Mesendoderm (in vitro differentiated cells): ENCODE data around the gene SMG1.

Source experiments
- DNase-seq: peaks from one replicate; pipeline ENCODE4 v3.0.0; 2013
- H2AK5ac ChIP-seq: 2 replicates; pipeline ENCODE4 v1.6.1; 2013; ENCODE audit warnings: low read length, inconsistent platforms
- H2BK120ac ChIP-seq: 2 replicates; pipeline ENCODE4 v1.6.1; 2013; ENCODE audit warnings: low read depth, mild to moderate bottlenecking, low read length, moderate library complexity, mixed read lengths
- H2BK15ac ChIP-seq: replicated peaks from 2 replicates; pipeline ENCODE4 v1.6.1; 2013; ENCODE audit warnings: low read depth, mild to moderate bottlenecking, moderate library complexity
- H2BK5ac ChIP-seq: 2 replicates; pipeline ENCODE4 v1.6.1; 2013; ENCODE audit warnings: low read length, inconsistent platforms
- H3K18ac ChIP-seq: 2 replicates; pipeline ENCODE4 v1.6.1; 2013; ENCODE audit warnings: mild to moderate bottlenecking, low read length, mixed read lengths
- H3K23ac ChIP-seq: one replicate; pipeline ENCODE4 v1.6.1; 2013; ENCODE audit warnings: low read length
- H3K27ac ChIP-seq: 2 replicates; pipeline ENCODE4 v1.5.1; 2013; ENCODE audit warnings: low read depth, mild to moderate bottlenecking, inconsistent platforms, low read length, moderate library complexity
- H3K27me3 ChIP-seq: 2 replicates; pipeline ENCODE4 v1.6.1; 2013; ENCODE audit warnings: low read length, control low read depth, mild to moderate bottlenecking, inconsistent platforms; ENCODE audit not compliant: insufficient read depth, poor library complexity
- H3K36me3 ChIP-seq: 2 replicates; pipeline ENCODE4 v1.6.1; 2013; ENCODE audit warnings: low read length, inconsistent platforms; ENCODE audit not compliant: control insufficient read depth, insufficient read depth
- H3K4ac ChIP-seq: one replicate; pipeline ENCODE4 v1.6.1; 2013; ENCODE audit warnings: low read depth, mild to moderate bottlenecking, low read length, moderate library complexity
- H3K4me1 ChIP-seq: 2 replicates; pipeline ENCODE4 v1.6.1; 2013; ENCODE audit warnings: low read depth, low read length, inconsistent platforms; ENCODE audit not compliant: control insufficient read depth
- H3K4me2 ChIP-seq: 2 replicates; pipeline ENCODE4 v1.6.1; 2013; ENCODE audit warnings: low read length
- H3K4me3 ChIP-seq: 2 replicates; pipeline ENCODE4 v1.5.1; 2013; ENCODE audit warnings: mild to moderate bottlenecking, low read length
- H3K56ac ChIP-seq: one replicate; pipeline ENCODE4 v1.6.1; 2013; ENCODE audit warnings: low read length
- H3K79me1 ChIP-seq: 2 replicates; pipeline ENCODE4 v1.6.1; 2013; ENCODE audit warnings: low read length, inconsistent platforms
- H3K79me2 ChIP-seq: 2 replicates; pipeline ENCODE4 v1.6.1; 2013; ENCODE audit warnings: mild to moderate bottlenecking, low read length; ENCODE audit not compliant: control insufficient read depth, insufficient read depth
- H3K9ac ChIP-seq: 2 replicates; pipeline ENCODE4 v1.6.1; 2013; ENCODE audit warnings: low read length, inconsistent platforms
- H4K5ac ChIP-seq: one replicate; pipeline ENCODE4 v1.6.1; 2013; ENCODE audit warnings: low read length
- H4K8ac ChIP-seq: one replicate; pipeline ENCODE4 v1.6.1; 2013; ENCODE audit warnings: low read depth, mild to moderate bottlenecking, control low read depth, low read length, moderate library complexity
- WGBS: extraction: QIAGEN DNeasy Blood & Tissue Kit; methylation state at CpG from one replicate; pipeline ENCODE4 v1.1.7; 2013; ENCODE audit warnings: low lambda C conversion rate, missing lambda C conversion rate; ENCODE audit not compliant: insufficient coverage; ENCODE audit errors: extremely low coverage; 5-methylcytosine and 5-hydroxymethylcytosine counted together

The SMG1 gene

DNA sequence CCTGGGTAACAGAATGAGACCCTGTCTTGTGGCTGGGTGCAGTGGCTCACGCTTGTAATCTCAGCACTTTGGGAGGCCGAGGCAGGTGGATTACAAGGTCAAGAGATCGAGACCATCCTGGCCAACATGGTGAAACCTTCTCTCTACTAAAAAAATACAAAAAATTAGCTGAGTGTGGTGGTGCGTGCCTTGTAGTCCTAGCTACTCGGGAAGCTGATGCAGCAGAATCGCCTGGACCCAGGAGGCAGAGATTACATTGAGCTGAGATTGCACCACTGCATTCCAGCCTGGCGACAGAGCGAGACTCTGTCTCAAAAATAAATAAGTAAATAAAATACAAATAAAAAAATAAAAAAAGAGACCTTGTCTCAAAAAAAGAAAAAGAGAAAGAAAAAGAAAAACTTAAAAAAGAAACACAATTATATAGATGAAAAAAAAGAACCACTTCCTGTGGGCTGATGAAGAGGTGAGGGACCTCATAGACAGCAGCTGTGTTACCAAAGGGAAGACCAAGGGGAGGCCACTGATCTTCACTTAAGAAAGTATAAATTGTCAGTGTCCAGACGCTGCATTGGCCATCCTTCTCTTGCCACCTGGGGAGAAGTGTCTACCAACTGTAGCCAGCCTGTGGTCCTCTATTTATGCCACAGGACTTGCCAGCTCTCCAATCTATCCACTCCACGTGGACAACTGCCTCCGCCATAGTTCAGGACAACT, 24.4 kb upstream of the SMG1 start:
- no peak overlapping the region for H3K27ac ChIP-seq
- H3K9ac ChIP-seq = no peak overlapping the region
- no peak overlapping the region for H2AK5ac ChIP-seq
- no peak overlapping the region for H3K18ac ChIP-seq
- no CpG with 5 or more reads among the region's 11 CpGs for WGBS
- no peak overlapping the region for H3K4ac ChIP-seq
- H3K4me1 ChIP-seq = no peaks in the 10 kb centered on the region
- no peak overlapping the region for H3K56ac ChIP-seq
- no peak overlapping the region for H2BK120ac ChIP-seq
- no peak overlapping the region for H3K4me3 ChIP-seq
- no peak overlapping the region for H4K5ac ChIP-seq
- no peak overlapping the region for H2BK15ac ChIP-seq
- no peaks in the 10 kb centered on the region for H3K79me1 ChIP-seq
- no peaks in the 10 kb centered on the region for H3K79me2 ChIP-seq
- H3K4me2 ChIP-seq = no peak overlapping the region
- no peak overlapping the region for H3K23ac ChIP-seq
- no peak overlapping the region for H4K8ac ChIP-seq
- DNase-seq = no peak
- H3K36me3 ChIP-seq = no peaks in the 10 kb centered on the region
- H3K27me3 ChIP-seq = no peaks in the 10 kb centered on the region
- H2BK5ac ChIP-seq = no peak overlapping the region

DNA sequence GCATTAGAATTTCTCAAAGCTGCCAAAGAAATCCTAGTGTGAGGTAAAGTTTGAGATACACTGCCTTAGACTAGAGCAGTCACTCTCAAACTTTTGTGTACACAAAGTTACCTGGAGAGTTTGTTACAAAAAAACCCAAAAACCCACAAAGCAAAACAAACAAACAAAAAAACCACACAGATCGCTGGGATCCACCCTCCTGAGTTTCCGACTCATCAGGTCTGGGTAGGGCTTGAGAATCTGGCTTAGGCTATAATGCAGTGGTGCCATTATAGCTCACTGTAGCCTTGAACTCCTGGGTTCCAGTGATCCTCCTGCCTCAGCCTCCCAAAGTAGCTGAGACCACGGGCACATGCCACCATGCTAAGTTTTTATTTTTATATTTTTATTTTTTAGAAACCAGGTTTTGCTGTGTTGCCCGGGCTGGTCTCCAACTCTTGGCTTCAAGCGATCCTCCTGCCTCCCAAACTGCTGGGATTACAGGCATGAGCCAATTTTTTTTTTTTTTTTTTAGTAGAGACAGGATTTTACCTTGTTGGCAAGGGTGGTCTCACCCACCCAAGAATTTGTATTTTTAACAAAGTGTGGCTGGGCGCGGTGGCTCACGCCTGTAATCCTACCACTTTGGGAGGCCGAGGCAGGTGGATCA, 22.3 kb upstream of the SMG1 start:
- no peak overlapping the region for H3K4me3 ChIP-seq
- no peak overlapping the region for H3K27ac ChIP-seq
- H2BK15ac ChIP-seq = no peak overlapping the region
- no peak overlapping the region for H3K23ac ChIP-seq
- H2AK5ac ChIP-seq = no peak overlapping the region
- H3K18ac ChIP-seq = no peak overlapping the region
- no peaks in the 10 kb centered on the region for H3K79me2 ChIP-seq
- H3K9ac ChIP-seq = no peak overlapping the region
- H2BK5ac ChIP-seq = no peak overlapping the region
- no peaks in the 10 kb centered on the region for H3K27me3 ChIP-seq
- H4K5ac ChIP-seq = no peak overlapping the region
- H4K8ac ChIP-seq = no peak overlapping the region
- no peaks in the 10 kb centered on the region for H3K79me1 ChIP-seq
- no peak overlapping the region for H3K4ac ChIP-seq
- H3K56ac ChIP-seq = no peak overlapping the region
- DNase-seq = no peak
- H3K4me1 ChIP-seq = no peaks in the 10 kb centered on the region
- H2BK120ac ChIP-seq = no peak overlapping the region
- no CpG with 5 or more reads among the region's 9 CpGs for WGBS
- H3K36me3 ChIP-seq = no peaks in the 10 kb centered on the region
- no peak overlapping the region for H3K4me2 ChIP-seq

DNA sequence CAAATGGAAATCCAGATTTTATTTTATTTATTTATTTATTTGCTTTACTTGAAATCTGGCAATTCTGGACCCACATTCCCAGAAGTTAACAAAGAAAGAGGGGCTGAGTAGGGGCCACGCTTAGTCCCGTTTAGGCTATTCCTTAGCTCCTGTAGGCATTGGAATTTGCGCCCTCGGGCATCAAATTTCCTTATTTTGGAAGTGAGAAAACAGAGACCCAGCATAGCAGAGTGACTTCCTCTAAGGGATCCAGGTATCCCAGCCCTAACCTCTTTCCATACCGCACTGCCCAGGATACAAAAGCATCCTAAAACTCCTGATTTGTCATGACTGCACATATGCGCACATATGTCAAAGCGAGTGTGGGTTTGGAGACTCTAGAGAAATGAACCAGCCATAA, 19.0 kb upstream of the SMG1 start:
- peak; percentile 86 for DNase-seq
- no peak overlapping the region for H2BK15ac ChIP-seq
- no peak overlapping the region for H4K8ac ChIP-seq
- H3K18ac ChIP-seq = no peak overlapping the region
- no peak overlapping the region for H4K5ac ChIP-seq
- H3K4me1 ChIP-seq = no peaks in the 10 kb centered on the region
- H3K27ac ChIP-seq = no peak overlapping the region
- no peak overlapping the region for H3K23ac ChIP-seq
- no peaks in the 10 kb centered on the region for H3K79me1 ChIP-seq
- no peaks in the 10 kb centered on the region for H3K79me2 ChIP-seq
- no peak overlapping the region for H3K4me2 ChIP-seq
- WGBS = no CpG with 5 or more reads among the region's 7 CpGs
- no peak overlapping the region for H3K9ac ChIP-seq
- no peak overlapping the region for H2BK5ac ChIP-seq
- H3K4me3 ChIP-seq = no peak overlapping the region
- no peaks in the 10 kb centered on the region for H3K36me3 ChIP-seq
- no peak overlapping the region for H2BK120ac ChIP-seq
- no peak overlapping the region for H2AK5ac ChIP-seq
- no peaks in the 10 kb centered on the region for H3K27me3 ChIP-seq
- H3K56ac ChIP-seq = no peak overlapping the region
- H3K4ac ChIP-seq = no peak overlapping the region

DNA sequence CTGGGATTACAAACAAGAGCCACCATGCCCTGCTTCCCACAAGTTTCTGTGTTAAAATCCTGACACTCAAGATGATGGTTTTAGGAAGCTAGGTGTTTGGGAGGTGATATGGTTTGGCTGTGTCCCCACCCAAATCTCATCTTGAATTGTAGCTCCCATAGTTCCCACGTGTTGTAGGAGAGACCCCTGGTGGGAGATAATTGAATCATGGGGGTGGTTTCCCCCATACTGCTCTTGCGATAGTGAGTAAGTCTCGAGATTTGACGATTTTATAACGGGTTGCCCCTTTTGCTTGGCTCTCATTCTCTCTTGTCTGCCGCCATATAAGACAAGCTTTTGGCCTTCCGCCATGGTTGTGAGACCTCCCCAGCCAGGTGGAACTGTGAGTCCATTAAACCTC, 17.2 kb upstream of the SMG1 start:
- H3K27me3 ChIP-seq = no peaks in the 10 kb centered on the region
- no peak overlapping the region for H3K4me3 ChIP-seq
- no peak overlapping the region for H3K4me2 ChIP-seq
- H3K18ac ChIP-seq = no peak overlapping the region
- H3K36me3 ChIP-seq = no peaks in the 10 kb centered on the region
- no peak overlapping the region for H3K27ac ChIP-seq
- no peak overlapping the region for H4K5ac ChIP-seq
- no peak overlapping the region for H4K8ac ChIP-seq
- no peak overlapping the region for H3K23ac ChIP-seq
- H3K56ac ChIP-seq = no peak overlapping the region
- H2AK5ac ChIP-seq = no peak overlapping the region
- H3K9ac ChIP-seq = no peak overlapping the region
- H2BK120ac ChIP-seq = no peak overlapping the region
- no peak for DNase-seq
- H3K79me1 ChIP-seq = no peaks in the 10 kb centered on the region
- no peaks in the 10 kb centered on the region for H3K4me1 ChIP-seq
- WGBS = no CpG with 5 or more reads among the region's 7 CpGs
- no peak overlapping the region for H2BK15ac ChIP-seq
- no peak overlapping the region for H2BK5ac ChIP-seq
- H3K79me2 ChIP-seq = no peaks in the 10 kb centered on the region
- no peak overlapping the region for H3K4ac ChIP-seq

DNA sequence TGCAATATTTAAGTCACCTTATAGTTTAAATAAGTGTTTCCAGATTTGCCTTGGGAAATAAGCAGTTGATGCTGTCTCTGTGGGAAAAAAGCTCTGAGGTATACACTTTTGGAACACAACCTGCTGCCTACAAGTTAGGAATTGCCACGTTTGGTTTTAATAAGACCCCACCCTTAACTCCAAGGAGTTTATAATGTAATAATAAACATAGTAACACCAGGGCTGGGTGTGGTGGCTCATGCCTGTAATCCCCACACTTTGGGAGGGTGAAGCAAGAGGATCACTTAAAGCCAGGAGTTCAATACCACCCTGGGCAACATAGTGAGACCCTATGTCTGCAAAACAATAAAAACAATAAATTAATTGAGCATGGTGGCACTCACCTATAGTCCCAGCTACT, 15.9 kb upstream of the SMG1 start:
- H3K18ac ChIP-seq = no peak overlapping the region
- H2AK5ac ChIP-seq = no peak overlapping the region
- H3K27ac ChIP-seq = no peak overlapping the region
- no peaks in the 10 kb centered on the region for H3K27me3 ChIP-seq
- H4K8ac ChIP-seq = no peak overlapping the region
- no CpG with 5 or more reads among the region's 1 CpG for WGBS
- no peaks in the 10 kb centered on the region for H3K79me1 ChIP-seq
- H3K56ac ChIP-seq = no peak overlapping the region
- H3K4me2 ChIP-seq = no peak overlapping the region
- H3K23ac ChIP-seq = no peak overlapping the region
- no peak overlapping the region for H3K9ac ChIP-seq
- H4K5ac ChIP-seq = no peak overlapping the region
- no peak overlapping the region for H3K4me3 ChIP-seq
- no peak overlapping the region for H2BK15ac ChIP-seq
- DNase-seq = no peak
- no peak overlapping the region for H2BK5ac ChIP-seq
- no peaks in the 10 kb centered on the region for H3K36me3 ChIP-seq
- H3K79me2 ChIP-seq = no peaks in the 10 kb centered on the region
- no peak overlapping the region for H3K4ac ChIP-seq
- no peaks in the 10 kb centered on the region for H3K4me1 ChIP-seq
- no peak overlapping the region for H2BK120ac ChIP-seq

DNA sequence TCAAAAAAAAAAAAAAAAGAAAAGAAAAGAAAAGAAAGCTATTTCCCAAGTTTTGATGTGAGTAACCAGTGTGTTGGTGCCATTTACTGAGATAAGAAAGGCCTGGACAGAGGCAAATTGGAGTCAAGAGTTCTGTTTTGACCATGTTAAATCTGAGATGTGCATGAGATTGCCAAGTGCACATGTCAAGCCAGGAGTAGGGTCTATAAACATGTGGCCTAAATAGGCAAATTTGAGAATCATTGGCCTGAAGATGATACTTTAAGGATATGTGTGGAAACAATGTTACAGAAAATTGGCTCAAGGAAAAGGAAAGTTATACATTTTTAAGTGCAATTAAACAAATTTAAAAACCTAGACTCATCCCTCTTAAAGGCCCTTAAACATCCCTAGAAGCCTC, 15.3 kb upstream of the SMG1 start:
- H3K36me3 ChIP-seq = no peaks in the 10 kb centered on the region
- no peak overlapping the region for H3K56ac ChIP-seq
- no peak overlapping the region for H4K8ac ChIP-seq
- no peak for DNase-seq
- H4K5ac ChIP-seq = no peak overlapping the region
- H2BK15ac ChIP-seq = no peak overlapping the region
- no peaks in the 10 kb centered on the region for H3K4me1 ChIP-seq
- H3K27me3 ChIP-seq = no peaks in the 10 kb centered on the region
- no peak overlapping the region for H3K27ac ChIP-seq
- no peak overlapping the region for H2AK5ac ChIP-seq
- no peak overlapping the region for H3K4ac ChIP-seq
- no peak overlapping the region for H3K4me3 ChIP-seq
- no peak overlapping the region for H3K4me2 ChIP-seq
- H3K23ac ChIP-seq = no peak overlapping the region
- H3K9ac ChIP-seq = no peak overlapping the region
- H3K18ac ChIP-seq = no peak overlapping the region
- H2BK5ac ChIP-seq = no peak overlapping the region
- H3K79me1 ChIP-seq = no peaks in the 10 kb centered on the region
- H3K79me2 ChIP-seq = no peaks in the 10 kb centered on the region
- H2BK120ac ChIP-seq = no peak overlapping the region
